Measurements from ENCODE around the gene DNAJC13.

The DNAJC13 gene

DNA sequence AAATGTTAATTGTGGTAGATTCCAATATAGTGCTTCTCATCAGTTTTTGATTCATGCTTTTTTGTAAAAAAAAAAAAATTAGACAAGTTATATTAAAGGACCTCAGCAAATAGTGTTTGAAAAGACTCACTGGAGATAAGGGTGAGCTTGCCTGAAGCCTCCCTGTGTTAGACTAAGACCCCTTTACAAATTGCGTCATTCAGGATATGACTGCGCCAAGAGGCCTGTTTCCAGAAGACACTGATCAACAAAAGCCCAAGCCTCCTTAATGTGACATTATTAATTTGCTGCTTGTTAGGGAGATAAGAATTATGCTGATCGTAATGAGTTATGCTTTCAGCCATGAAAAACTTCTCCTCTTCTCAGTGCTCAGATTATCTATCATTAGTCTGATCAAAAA is 13.0 kb upstream of the DNAJC13 start:
- DNase-seq (ENCODE audit: extremely low spot score), result no peak
- TF ChIP-seq L3MBTL2 (conservative IDR thresholded peaks at IDR 0.05), result no peak
- TF ChIP-seq HDGF (IDR thresholded peaks at IDR 0.05; ENCODE audit: borderline replicate concordance), result no peak
- no peak for TF ChIP-seq FOXK2 (IDR thresholded peaks at IDR 0.05)
- TF ChIP-seq NFRKB (IDR thresholded peaks at IDR 0.05), result no peak
- TF ChIP-seq SUZ12 (IDR thresholded peaks at IDR 0.05), result no peak
- no peak for TF ChIP-seq LEF1 (IDR thresholded peaks at IDR 0.05; ENCODE audit: borderline replicate concordance)
- no peak for TF ChIP-seq CTBP1 (IDR thresholded peaks at IDR 0.05; ENCODE audit: borderline replicate concordance)
- TF ChIP-seq PKNOX1 (IDR thresholded peaks at IDR 0.05), result no peak
- no peak for TF ChIP-seq FOXA1 (IDR thresholded peaks at IDR 0.05)
- no peak for TF ChIP-seq ZNF384 (IDR thresholded peaks at IDR 0.05)
- TF ChIP-seq ARNT (IDR thresholded peaks at IDR 0.05), result no peak
- no peak for TF ChIP-seq ELF4 (IDR thresholded peaks at IDR 0.05)
- TF ChIP-seq FOXM1 (IDR thresholded peaks at IDR 0.05; ENCODE audit: borderline replicate concordance), result no peak
- TF ChIP-seq BHLHE40 (IDR thresholded peaks at IDR 0.05; ENCODE audit: borderline replicate concordance), result no peak
- TF ChIP-seq SP1 (IDR thresholded peaks at IDR 0.05), result no peak
- no peak for TF ChIP-seq TARDBP (IDR thresholded peaks at IDR 0.05)
- ChIA-PET POLR2A (no interaction called here), CTCF (no interaction called here)

GRCh38 chr3:132405188-132405587 is 12.1 kb upstream of the DNAJC13 start:
- ChIA-PET CTCF (interaction anchor here (1.1 kb wide), 1 partner anchor 148 kb away, joined by 3 read pairs; no protein-coding TSS in a partner anchor), POLR2A (interaction anchor here (2.5 kb wide), 1 partner anchor 12 kb away, joined by 13 read pairs; the partner anchor contains the start of gene DNAJC13)
- no peak for TF ChIP-seq SP1 (IDR thresholded peaks at IDR 0.05)
- DNase-seq (ENCODE audit: extremely low spot score), result no peak

DNA sequence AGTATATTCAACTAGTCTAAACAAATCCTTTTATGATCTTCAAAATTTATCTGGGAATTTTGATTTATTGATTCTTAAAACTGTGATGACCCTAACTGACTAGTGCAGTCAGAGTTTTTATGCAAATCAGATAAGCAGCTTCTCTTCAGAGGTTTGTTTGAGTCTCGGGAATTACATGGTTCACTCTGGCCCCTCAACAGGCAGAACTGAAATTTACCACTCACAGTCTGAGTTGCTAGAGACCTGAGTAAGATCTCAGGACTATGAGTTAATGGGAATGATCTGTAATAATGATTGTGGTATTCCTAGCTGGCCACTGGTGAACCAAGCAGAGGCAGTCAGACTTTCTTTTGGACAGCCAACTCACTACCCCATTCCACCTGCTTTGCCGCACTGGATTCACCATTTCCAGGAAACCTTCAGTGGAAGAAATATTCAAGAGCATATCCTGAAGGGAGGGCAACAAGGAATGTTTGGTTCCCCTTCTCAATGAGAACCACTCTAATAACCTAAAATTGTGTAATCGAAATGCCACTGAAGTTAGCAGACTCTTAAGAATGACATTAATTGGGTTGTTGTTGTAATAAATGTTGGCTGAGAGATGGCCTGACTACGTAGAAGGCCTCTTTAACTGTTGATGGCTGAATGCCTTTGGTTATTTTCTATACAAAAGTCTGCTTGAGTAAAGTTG is 11.5 kb upstream of the DNAJC13 start:
- TF ChIP-seq SUZ12 (IDR thresholded peaks at IDR 0.05) (no peak), NFRKB (IDR thresholded peaks at IDR 0.05) (no peak), LEF1 (IDR thresholded peaks at IDR 0.05; ENCODE audit: borderline replicate concordance) (no peak), PKNOX1 (IDR thresholded peaks at IDR 0.05) (no peak), TARDBP (IDR thresholded peaks at IDR 0.05) (no peak), ARNT (IDR thresholded peaks at IDR 0.05) (no peak), FOXM1 (IDR thresholded peaks at IDR 0.05; ENCODE audit: borderline replicate concordance) (no peak), FOXK2 (IDR thresholded peaks at IDR 0.05) (no peak), FOXA1 (IDR thresholded peaks at IDR 0.05) (no peak), L3MBTL2 (conservative IDR thresholded peaks at IDR 0.05) (no peak), BHLHE40 (IDR thresholded peaks at IDR 0.05; ENCODE audit: borderline replicate concordance) (no peak), HDGF (IDR thresholded peaks at IDR 0.05; ENCODE audit: borderline replicate concordance) (no peak), CTBP1 (IDR thresholded peaks at IDR 0.05; ENCODE audit: borderline replicate concordance) (no peak), ELF4 (IDR thresholded peaks at IDR 0.05) (no peak), SP1 (IDR thresholded peaks at IDR 0.05) (no peak), ZNF384 (IDR thresholded peaks at IDR 0.05) (no peak)
- POLR2A ChIA-PET, result interaction anchor here (2.5 kb wide), 1 partner anchor 11 kb away, joined by 13 read pairs; the partner anchor contains the start of gene DNAJC13
- CTCF ChIA-PET, result interaction anchor here (1.1 kb wide), 1 partner anchor 148 kb away, joined by 3 read pairs; no protein-coding TSS in a partner anchor
- no peak for DNase-seq (ENCODE audit: extremely low spot score)

DNA sequence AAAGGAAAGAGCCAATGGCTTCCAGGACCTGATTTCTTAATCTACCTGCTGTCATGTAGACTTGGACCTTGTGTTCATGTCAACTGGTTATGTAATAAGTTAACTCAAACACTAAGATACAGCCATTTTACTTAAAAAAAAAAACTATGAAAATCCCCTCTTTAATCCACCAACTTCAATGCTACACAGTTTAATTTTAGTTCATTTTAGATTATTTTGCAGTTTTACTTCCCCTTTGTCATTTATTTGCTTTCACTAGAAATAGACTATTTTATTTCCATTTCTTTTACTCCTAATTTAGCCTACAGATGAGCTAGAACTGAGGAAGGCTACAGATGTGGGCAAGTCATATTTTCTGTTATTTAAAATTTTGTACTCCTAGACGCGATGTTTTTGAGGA is 10.7 kb upstream of the DNAJC13 start:
- TF ChIP-seq FOXA1 (IDR thresholded peaks at IDR 0.05) (no peak), BHLHE40 (IDR thresholded peaks at IDR 0.05; ENCODE audit: borderline replicate concordance) (no peak), TARDBP (IDR thresholded peaks at IDR 0.05) (no peak), SUZ12 (IDR thresholded peaks at IDR 0.05) (no peak), HDGF (IDR thresholded peaks at IDR 0.05; ENCODE audit: borderline replicate concordance) (no peak), CTBP1 (IDR thresholded peaks at IDR 0.05; ENCODE audit: borderline replicate concordance) (no peak), ARNT (IDR thresholded peaks at IDR 0.05) (no peak), L3MBTL2 (conservative IDR thresholded peaks at IDR 0.05) (no peak), FOXM1 (IDR thresholded peaks at IDR 0.05; ENCODE audit: borderline replicate concordance) (no peak), FOXK2 (IDR thresholded peaks at IDR 0.05) (no peak), ZNF384 (IDR thresholded peaks at IDR 0.05) (no peak), PKNOX1 (IDR thresholded peaks at IDR 0.05) (no peak)
- DNase-seq (ENCODE audit: extremely low spot score), result no peak
- CTCF ChIA-PET, result interaction anchor here (0.6 kb wide), 1 partner anchor 1755 kb away, joined by 4 read pairs; no protein-coding TSS in a partner anchor
- POLR2A ChIA-PET, result interaction anchor here (2.5 kb wide), 1 partner anchor 10 kb away, joined by 13 read pairs; the partner anchor contains the start of gene DNAJC13

DNA sequence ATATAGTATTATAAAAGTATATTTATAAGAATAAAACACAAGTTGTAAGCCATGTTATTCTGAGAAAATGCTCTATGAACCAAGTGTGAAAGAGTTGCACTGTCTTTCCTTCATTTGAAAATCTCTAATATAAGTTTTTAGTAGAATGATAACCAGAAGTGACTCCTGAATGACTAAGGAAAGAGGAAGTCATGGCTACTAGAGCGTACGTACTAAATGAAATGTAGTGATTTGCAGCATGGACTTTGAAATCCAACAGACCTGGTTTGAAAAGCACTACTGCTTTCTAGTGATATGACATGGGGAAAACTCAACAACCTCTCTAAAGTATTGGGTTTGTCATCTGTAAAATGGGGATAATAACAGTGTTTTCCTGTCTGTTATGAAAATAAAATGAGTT is 10.3 kb upstream of the DNAJC13 start:
- no peak for TF ChIP-seq PKNOX1 (IDR thresholded peaks at IDR 0.05)
- no peak for TF ChIP-seq ZNF384 (IDR thresholded peaks at IDR 0.05)
- TF ChIP-seq BHLHE40 (IDR thresholded peaks at IDR 0.05; ENCODE audit: borderline replicate concordance), result no peak
- TF ChIP-seq ARNT (IDR thresholded peaks at IDR 0.05), result no peak
- TF ChIP-seq ELF4 (IDR thresholded peaks at IDR 0.05), result no peak
- no peak for TF ChIP-seq FOXM1 (IDR thresholded peaks at IDR 0.05; ENCODE audit: borderline replicate concordance)
- TF ChIP-seq CTBP1 (IDR thresholded peaks at IDR 0.05; ENCODE audit: borderline replicate concordance), result no peak
- no peak for TF ChIP-seq NFRKB (IDR thresholded peaks at IDR 0.05)
- no peak for TF ChIP-seq L3MBTL2 (conservative IDR thresholded peaks at IDR 0.05)
- TF ChIP-seq FOXA1 (IDR thresholded peaks at IDR 0.05), result no peak
- TF ChIP-seq FOXK2 (IDR thresholded peaks at IDR 0.05), result no peak
- TF ChIP-seq TARDBP (IDR thresholded peaks at IDR 0.05), result no peak
- TF ChIP-seq SP1 (IDR thresholded peaks at IDR 0.05), result no peak
- TF ChIP-seq LEF1 (IDR thresholded peaks at IDR 0.05; ENCODE audit: borderline replicate concordance), result no peak
- TF ChIP-seq SUZ12 (IDR thresholded peaks at IDR 0.05), result no peak
- CTCF ChIA-PET, result interaction anchor here (0.6 kb wide), 1 partner anchor 1755 kb away, joined by 4 read pairs; no protein-coding TSS in a partner anchor
- POLR2A ChIA-PET, result interaction anchor here (2.5 kb wide), 1 partner anchor 10 kb away, joined by 13 read pairs; the partner anchor contains the start of gene DNAJC13
- DNase-seq (ENCODE audit: extremely low spot score), result no peak

All from HEK293T (cell line).